Measurements from ENCODE around the gene SPINK13. TPM values are rescaled to one million over a fixed set of nuclear protein-coding genes. Genes with fewer than 3 reads are reported as not detected.

The SPINK13 gene
- total and polyA plus RNA-seq, 2 donors (not counting 1 experiment from before 2014, with no cell fraction given), result not detected

GRCh38 chr5:148309019-148309418 lies 40.4 kb downstream of the SPINK13 start:
- no peak overlapping the region for H3K4me2 ChIP-seq (ENCODE audit: extremely low read depth, insufficient read depth, low read length)

GRCh38 chr5:148309746-148310145 lies 41.2 kb downstream of the SPINK13 start:
- Histone ChIP-seq H3K79me2 (ENCODE audit: control insufficient read depth, insufficient read depth, low read length) (no peaks in the 10 kb centered on the region), H3K4me2 (ENCODE audit: extremely low read depth, insufficient read depth, low read length) (no peak overlapping the region), H3K4me3 (replicated peaks in 1 of 4; ENCODE audit: control extremely low read depth in 1 of 4, insufficient read depth in 1 of 4, low read depth in 3 of 4, low read length in 4 of 4) (no peak overlapping the region), H2AFZ (ENCODE audit: low read length) (no peak overlapping the region), H3K9me3 (ENCODE audit: control insufficient read depth, insufficient read depth, low read depth, low read length) (no peaks in the 10 kb centered on the region), H3K27me3 (ENCODE audit: control insufficient read depth, insufficient read depth, low read length) (no peaks in the 10 kb centered on the region), H4K20me1 (ENCODE audit: control insufficient read depth, extremely low read depth, insufficient read depth, low read length) (no peaks in the 10 kb centered on the region), H3K4me1 (ENCODE audit: control insufficient read depth, extremely low read depth, insufficient read depth, low read length) (no peaks in the 10 kb centered on the region), H3K27ac (ENCODE audit: insufficient read depth, low read length) (no peak overlapping the region), H3K9ac (ENCODE audit: insufficient read depth, low read length) (no peak overlapping the region), H3K36me3 (ENCODE audit: control insufficient read depth, insufficient read depth, low read length) (no peaks in the 10 kb centered on the region)
- DNase-seq (ENCODE audit: low read depth in 2 of 2), result no peak
- TF ChIP-seq EZH2 (IDR thresholded peaks at IDR 0.05; ENCODE audit: low read length, missing control alignments), result no peak
- no peak for TF ChIP-seq CTCF (conservative IDR thresholded peaks at IDR 0.05 in 1 of 2, IDR thresholded peaks at IDR 0.05 in 1 of 2; ENCODE audit: low read depth in 1 of 2, low read length in 2 of 2)

More at GRCh38 chr5:148309019-148309418, 40.4 kb downstream of the SPINK13 start:
- Histone ChIP-seq H2AFZ (ENCODE audit: low read length) (no peak overlapping the region), H3K4me3 (replicated peaks in 1 of 4; ENCODE audit: control extremely low read depth in 1 of 4, insufficient read depth in 1 of 4, low read depth in 3 of 4, low read length in 4 of 4) (no peak overlapping the region), H3K27ac (ENCODE audit: insufficient read depth, low read length) (no peak overlapping the region), H3K9me3 (ENCODE audit: control insufficient read depth, insufficient read depth, low read depth, low read length) (no peaks in the 10 kb centered on the region), H3K9ac (ENCODE audit: insufficient read depth, low read length) (no peak overlapping the region), H4K20me1 (ENCODE audit: control insufficient read depth, extremely low read depth, insufficient read depth, low read length) (no peaks in the 10 kb centered on the region), H3K36me3 (ENCODE audit: control insufficient read depth, insufficient read depth, low read length) (no peaks in the 10 kb centered on the region), H3K4me1 (ENCODE audit: control insufficient read depth, extremely low read depth, insufficient read depth, low read length) (no peaks in the 10 kb centered on the region), H3K79me2 (ENCODE audit: control insufficient read depth, insufficient read depth, low read length) (no peaks in the 10 kb centered on the region), H3K27me3 (ENCODE audit: control insufficient read depth, insufficient read depth, low read length) (no peaks in the 10 kb centered on the region)
- no peak for DNase-seq (ENCODE audit: low read depth in 2 of 2)
- TF ChIP-seq CTCF (conservative IDR thresholded peaks at IDR 0.05 in 1 of 2, IDR thresholded peaks at IDR 0.05 in 1 of 2; ENCODE audit: low read depth in 1 of 2, low read length in 2 of 2) (no peak), EZH2 (IDR thresholded peaks at IDR 0.05; ENCODE audit: low read length, missing control alignments) (no peak)

- H3K27me3 ChIP-seq (ENCODE audit: control insufficient read depth, insufficient read depth, low read length), result no peaks in the 10 kb centered on the region
- H4K20me1 ChIP-seq (ENCODE audit: control insufficient read depth, extremely low read depth, insufficient read depth, low read length), result no peaks in the 10 kb centered on the region
- no peaks in the 10 kb centered on the region for H3K36me3 ChIP-seq (ENCODE audit: control insufficient read depth, insufficient read depth, low read length)
- H3K79me2 ChIP-seq (ENCODE audit: control insufficient read depth, insufficient read depth, low read length), result no peaks in the 10 kb centered on the region
- H2AFZ ChIP-seq (ENCODE audit: low read length), result no peak overlapping the region
- no peak overlapping the region for H3K4me3 ChIP-seq (replicated peaks in 1 of 4; ENCODE audit: control extremely low read depth in 1 of 4, insufficient read depth in 1 of 4, low read depth in 3 of 4, low read length in 4 of 4)
- H3K9ac ChIP-seq (ENCODE audit: insufficient read depth, low read length), result no peak overlapping the region
- no peak overlapping the region for H3K27ac ChIP-seq (ENCODE audit: insufficient read depth, low read length)
- DNase-seq (ENCODE audit: low read depth in 2 of 2), result no peak
- no peak overlapping the region for H3K4me2 ChIP-seq (ENCODE audit: extremely low read depth, insufficient read depth, low read length)
- H3K4me1 ChIP-seq (ENCODE audit: control insufficient read depth, extremely low read depth, insufficient read depth, low read length), result no peaks in the 10 kb centered on the region
- H3K9me3 ChIP-seq (ENCODE audit: control insufficient read depth, insufficient read depth, low read depth, low read length), result no peaks in the 10 kb centered on the region
- TF ChIP-seq CTCF (conservative IDR thresholded peaks at IDR 0.05 in 1 of 2, IDR thresholded peaks at IDR 0.05 in 1 of 2; ENCODE audit: low read depth in 1 of 2, low read length in 2 of 2) (no peak), EZH2 (IDR thresholded peaks at IDR 0.05; ENCODE audit: low read length, missing control alignments) (no peak)
These were observed 42.9 kb downstream of the SPINK13 start for GRCh38 chr5:148311484-148311883.
